Activated CD8-positive, alpha-beta T cell treated with anti-CD3 and anti-CD28 coated beads, Interleukin-2, amount 10 ng/mL, durations not matched to agents 7 days and 5 days (primary cell): ENCODE measurements around the gene CPA5. TPM values are rescaled to one million over a fixed set of nuclear protein-coding genes. Genes with fewer than 3 reads are reported as not detected.
A peak's percentile ranks its signal among the peaks of the same experiment; 100 is the strongest.

Experiments
- ATAC-seq: fragments of 150-1000 bp; cut with Tn5 transposase; one replicate; pipeline ENCODE4 v1.10.0; 2021; ENCODE audit warnings: moderate library complexity
- CTCF ChIA-PET: fragments of 350-600 bp; sonication (Branson Sonifier 250); formaldehyde crosslinking; loops from one replicate; lab custom pipeline; 2021; ENCODE audit warnings: antibody characterized with exemption; lab: Charles Lee
- POLR2A ChIA-PET: fragments of 350-600 bp; sonication (Branson Sonifier 250); formaldehyde crosslinking; loops from one replicate; lab custom pipeline; 2021; ENCODE audit warnings: antibody characterized with exemption; lab: Charles Lee
- DNase-seq: peaks from one replicate; pipeline ENCODE4 v3.0.0-alpha.2; 2020
- H3K27ac Mint-ChIP-seq: one replicate; pipeline ENCODE4 v1.8.0; 2021; ENCODE audit warnings: mild to moderate bottlenecking, mixed read lengths
- H3K27me3 Mint-ChIP-seq: one replicate; pipeline ENCODE4 v1.8.0; 2021; ENCODE audit warnings: low read depth, mixed read lengths
- H3K36me3 Mint-ChIP-seq: one replicate; pipeline ENCODE4 v1.8.0; 2021; ENCODE audit warnings: low read depth, mixed read lengths
- H3K4me1 Mint-ChIP-seq: one replicate; pipeline ENCODE4 v1.8.0; 2021; ENCODE audit warnings: low read depth, mixed read lengths
- H3K4me3 Mint-ChIP-seq: one replicate; pipeline ENCODE4 v1.8.0; 2021; ENCODE audit warnings: mild to moderate bottlenecking, mixed read lengths
- H3K9me3 Mint-ChIP-seq: one replicate; pipeline ENCODE4 v1.8.0; 2022; ENCODE audit warnings: mixed read lengths; ENCODE audit not compliant: insufficient read depth
- total RNA-seq, 2 experiments: library from RNA; stranded (reverse); gene quantifications; one replicate each; pipeline ENCODE4 v1.2.3, GENCODE V29; 2021

CPA5 gene
- total RNA-seq, 2 experiments from 2014 or later: 0.31 TPM; not detected in 1

GRCh38 chr7:130365088-130365487, 20.5 kb downstream of the CPA5 start:
- no peaks in the 10 kb centered on the region for H3K27me3 Mint-ChIP-seq
- H3K27ac Mint-ChIP-seq: no peak overlapping the region
- ATAC-seq: no peak
- POLR2A ChIA-PET: no interaction called here
- H3K36me3 Mint-ChIP-seq: peaks cover 2% of the 10 kb centered on the region
- H3K4me1 Mint-ChIP-seq: peaks cover 27% of the 10 kb centered on the region
- no peak overlapping the region for H3K4me3 Mint-ChIP-seq
- DNase-seq: no peak
- CTCF ChIA-PET: no interaction called here
- peaks cover 15% of the 10 kb centered on the region for H3K9me3 Mint-ChIP-seq

- ATAC-seq (no peak), DNase-seq (no peak)
- Mint-ChIP-seq H3K27ac (no peak overlapping the region), H3K27me3 (no peaks in the 10 kb centered on the region), H3K36me3 (peaks cover 2% of the 10 kb centered on the region), H3K4me1 (peaks cover 27% of the 10 kb centered on the region), H3K4me3 (no peak overlapping the region), H3K9me3 (peaks cover 8% of the 10 kb centered on the region)
- ChIA-PET CTCF (no interaction called here), POLR2A (no interaction called here)
Measured at GRCh38 chr7:130365511-130366441, 21.2 kb downstream of the CPA5 start.

GRCh38 chr7:130366564-130366963, 21.9 kb downstream of the CPA5 start:
- Mint-ChIP-seq H3K4me3 (no peak overlapping the region), H3K27me3 (no peaks in the 10 kb centered on the region), H3K4me1 (peaks cover 27% of the 10 kb centered on the region), H3K36me3 (peaks cover 2% of the 10 kb centered on the region), H3K9me3 (peaks cover 4% of the 10 kb centered on the region), H3K27ac (no peak overlapping the region)
- DNase-seq (no peak), ATAC-seq (no peak)
- ChIA-PET POLR2A (no interaction called here), CTCF (no interaction called here)

GRCh38 chr7:130367088-130367755, 22.6 kb downstream of the CPA5 start:
- ATAC-seq (no peak), DNase-seq (peak; percentile 24)
- no peaks in the 10 kb centered on the region for H3K27me3 Mint-ChIP-seq
- H3K4me3 Mint-ChIP-seq: peak overlapping the region; percentile 8
- H3K4me1 Mint-ChIP-seq: peaks cover 27% of the 10 kb centered on the region
- H3K27ac Mint-ChIP-seq: peak overlapping the region; percentile 39
- ChIA-PET CTCF (no interaction called here), POLR2A (no interaction called here)
- H3K9me3 Mint-ChIP-seq: peaks cover 4% of the 10 kb centered on the region
- peaks cover 2% of the 10 kb centered on the region for H3K36me3 Mint-ChIP-seq

- H3K36me3 Mint-ChIP-seq: peaks cover 2% of the 10 kb centered on the region
- ATAC-seq (no peak), DNase-seq (no peak)
- peaks cover 4% of the 10 kb centered on the region for H3K9me3 Mint-ChIP-seq
- no peak overlapping the region for H3K27ac Mint-ChIP-seq
- CTCF ChIA-PET: no interaction called here
- POLR2A ChIA-PET: no interaction called here
- peaks cover 27% of the 10 kb centered on the region for H3K4me1 Mint-ChIP-seq
- H3K4me3 Mint-ChIP-seq: no peak overlapping the region
- H3K27me3 Mint-ChIP-seq: no peaks in the 10 kb centered on the region
Measured at GRCh38 chr7:130367836-130368746, 23.5 kb downstream of the CPA5 start.

- ChIA-PET POLR2A (no interaction called here), CTCF (no interaction called here)
- Mint-ChIP-seq H3K4me1 (peaks cover 27% of the 10 kb centered on the region), H3K27me3 (no peaks in the 10 kb centered on the region), H3K9me3 (peaks cover 4% of the 10 kb centered on the region), H3K27ac (peak overlapping the region; percentile 9), H3K4me3 (no peak overlapping the region), H3K36me3 (peaks cover 2% of the 10 kb centered on the region)
- DNase-seq: no peak
- ATAC-seq: no peak
Measured at GRCh38 chr7:130369110-130369711, 24.6 kb downstream of the CPA5 start.

GRCh38 chr7:130369831-130370550, 25.4 kb downstream of the CPA5 start:
- Mint-ChIP-seq H3K27ac (no peak overlapping the region), H3K4me3 (no peak overlapping the region), H3K4me1 (peaks cover 27% of the 10 kb centered on the region), H3K27me3 (no peaks in the 10 kb centered on the region), H3K36me3 (peaks cover 2% of the 10 kb centered on the region), H3K9me3 (peaks cover 4% of the 10 kb centered on the region)
- POLR2A ChIA-PET: no interaction called here
- CTCF ChIA-PET: no interaction called here
- ATAC-seq (no peak), DNase-seq (no peak)

- H3K4me3 Mint-ChIP-seq: no peak overlapping the region
Measured at GRCh38 chr7:130371046-130371445, 26.4 kb downstream of the CPA5 start.

GRCh38 chr7:130372402-130373165, 28.0 kb downstream of the CPA5 start:
- ChIA-PET CTCF (no interaction called here), POLR2A (no interaction called here)
- Mint-ChIP-seq H3K4me1 (peaks cover 18% of the 10 kb centered on the region), H3K4me3 (no peak overlapping the region), H3K36me3 (peaks cover 2% of the 10 kb centered on the region), H3K9me3 (peaks cover 3% of the 10 kb centered on the region), H3K27me3 (no peaks in the 10 kb centered on the region), H3K27ac (no peak overlapping the region)
- DNase-seq: no peak
- ATAC-seq: no peak

More at GRCh38 chr7:130371046-130371445, 26.4 kb downstream of the CPA5 start:
- Mint-ChIP-seq H3K27ac (no peak overlapping the region), H3K36me3 (peaks cover 2% of the 10 kb centered on the region), H3K9me3 (peaks cover 7% of the 10 kb centered on the region), H3K27me3 (no peaks in the 10 kb centered on the region), H3K4me1 (peaks cover 27% of the 10 kb centered on the region)
- DNase-seq (no peak), ATAC-seq (no peak)
- POLR2A ChIA-PET: no interaction called here
- CTCF ChIA-PET: interaction anchor here (0.6 kb wide), 1 partner anchor 22 kb away, joined by 3 read pairs; no protein-coding TSS in a partner anchor

GRCh38 chr7:130374507-130374906, 29.9 kb downstream of the CPA5 start:
- H3K27me3 Mint-ChIP-seq: no peaks in the 10 kb centered on the region
- H3K27ac Mint-ChIP-seq: no peak overlapping the region
- peaks cover 3% of the 10 kb centered on the region for H3K9me3 Mint-ChIP-seq
- peaks cover 2% of the 10 kb centered on the region for H3K36me3 Mint-ChIP-seq
- ChIA-PET CTCF (no interaction called here), POLR2A (no interaction called here)
- H3K4me3 Mint-ChIP-seq: no peak overlapping the region
- ATAC-seq (no peak), DNase-seq (no peak)
- H3K4me1 Mint-ChIP-seq: peaks cover under 1% of the 10 kb centered on the region
